ENCODE results near the gene TMC6. TPM values are rescaled to one million over a fixed set of nuclear protein-coding genes. Genes with fewer than 3 reads are reported as not detected.
A peak's percentile ranks its signal among the peaks of the same experiment; 100 is the strongest.

The TMC6 gene
- total and polyA plus RNA-seq, 2 of the 4 experiments (the other 2 are of a cell fraction) = 0.19 TPM; not detected in 1

DNA sequence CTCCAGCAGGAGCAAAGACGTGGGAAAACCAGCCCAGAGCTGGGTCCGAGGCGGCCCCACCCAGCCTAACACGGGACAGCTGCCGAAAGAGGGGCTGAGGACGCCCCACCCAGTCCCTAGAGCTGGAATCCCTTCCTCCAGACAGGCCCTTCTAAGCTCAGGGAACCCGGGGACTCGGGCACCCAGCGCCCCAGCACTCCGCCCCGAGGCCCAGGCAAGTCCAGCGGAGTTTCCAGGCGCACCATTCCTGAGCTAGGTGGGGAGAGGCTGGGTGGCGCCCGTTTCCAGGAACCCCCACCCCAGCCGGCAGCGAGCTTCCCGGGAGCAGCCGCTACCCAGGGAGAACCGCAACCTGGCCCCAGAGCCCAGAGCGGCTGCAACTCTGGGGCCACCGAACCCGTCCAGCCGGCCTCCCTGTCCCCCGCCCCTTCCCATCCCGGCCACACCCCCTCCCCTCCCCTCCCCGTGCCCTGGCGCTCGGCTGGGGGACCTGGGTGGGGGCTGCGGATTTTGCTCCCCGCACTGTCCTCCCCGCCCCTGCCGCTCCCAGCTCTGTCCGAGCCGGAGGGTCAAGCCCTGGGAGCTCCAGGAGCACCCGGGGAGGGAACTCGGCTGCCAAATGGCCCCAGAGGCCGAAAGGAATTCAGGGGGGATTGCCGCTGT is 536 bp downstream of the TMC6 start:
- Histone ChIP-seq H3K56ac (ENCODE audit: extremely low read depth, insufficient read depth, low read length) (no peak overlapping the region), H3K23ac (ENCODE audit: low read depth, low read length) (no peak overlapping the region), H3K14ac (replicated peaks; ENCODE audit: low read depth, low read length) (no peak overlapping the region), H3K9me1 (ENCODE audit: insufficient read depth, low read length) (no peaks in the 10 kb centered on the region), H3K9ac (ENCODE audit: low read depth, low read length) (no peak overlapping the region; the same call in 1 of the 2 replicates), H3K18ac (ENCODE audit: low read depth, low read length) (no peak overlapping the region), H2AK9ac (replicated peaks; ENCODE audit: low read depth, low read length, poor library complexity) (no peak overlapping the region), H3K4me2 (ENCODE audit: low read depth, low read length) (peak overlapping the region; percentile 71), H2AFZ (replicated peaks; ENCODE audit: low read length, poor library complexity) (peak overlapping the region; percentile 87), H3K36me3 (ENCODE audit: control insufficient read depth, insufficient read depth, low read length) (no peaks in the 10 kb centered on the region), H2BK15ac (ENCODE audit: low read depth, low read length) (no peak overlapping the region), H4K20me1 (ENCODE audit: insufficient read depth, low read length) (no peaks in the 10 kb centered on the region; the same call in 1 of the 2 replicates), H2BK20ac (ENCODE audit: low read depth, low read length) (no peak overlapping the region), H3K27ac (ENCODE audit: insufficient read depth, low read length) (no peak overlapping the region), H4K5ac (ENCODE audit: low read depth, low read length) (no peak overlapping the region), H3K9me3 (ENCODE audit: control insufficient read depth, insufficient read depth, low read length) (no peaks in the 10 kb centered on the region), H3K27me3 (ENCODE audit: control insufficient read depth, insufficient read depth, low read length) (peaks cover 61% of the 10 kb centered on the region), H4K8ac (ENCODE audit: low read depth in 2 of 2, low read length in 2 of 2) (no peak overlapping the region), H3K79me1 (ENCODE audit: low read depth in 1 of 2, low read length in 2 of 2) (no peaks in the 10 kb centered on the region), H3K4me1 (ENCODE audit: control insufficient read depth, insufficient read depth, low read length) (peaks cover 2% of the 10 kb centered on the region; the same call in 1 of the 2 replicates), H2BK5ac (ENCODE audit: low read depth, low read length, poor library complexity, severe bottlenecking) (no peak overlapping the region), H4K91ac (ENCODE audit: insufficient read depth, low read depth, low read length) (no peak overlapping the region), H3K4ac (ENCODE audit: low read depth, low read length) (no peak overlapping the region), H3K4me3 (ENCODE audit: insufficient read depth, low read depth, low read length) (peak overlapping the region; percentile 45), H2AK5ac (ENCODE audit: low read depth, low read length) (no peak overlapping the region), H2BK120ac (ENCODE audit: low read depth, low read length) (no peak overlapping the region)
- dilution Hi-C loops (cut with HindIII; ENCODE audit: low sequenced_read_pairs, unreplicated experiment) (no loop called here), in situ Hi-C loops (cut with MboI; ENCODE audit: low sequenced_read_pairs) (no loop called here), intact Hi-C loops (cut with micrococcal nuclease) (no loop called here)
- ATAC-seq (ENCODE audit: low read depth) (peak; percentile 21), DNase-seq (no peak)
- TF ChIP-seq NFE2L2 (IDR thresholded peaks at IDR 0.05; ENCODE audit: low read depth, low read length) (no peak), CHD1 (IDR thresholded peaks at IDR 0.05; ENCODE audit: low read depth, low read length) (no peak), MAFK (IDR thresholded peaks at IDR 0.05; ENCODE audit: low read depth, low read length) (no peak), MXI1 (IDR thresholded peaks at IDR 0.05; ENCODE audit: borderline replicate concordance, low read depth, low read length) (no peak), POLR2A (IDR thresholded peaks at IDR 0.05; ENCODE audit: low read depth, low read length) (no peak), RCOR1 (IDR thresholded peaks at IDR 0.05; ENCODE audit: insufficient replicate concordance, low read length) (no peak), SMC3 (IDR thresholded peaks at IDR 0.05; ENCODE audit: low read depth, low read length) (no peak), FOS (IDR thresholded peaks at IDR 0.05; ENCODE audit: low read depth, low read length) (no peak), RFX5 (IDR thresholded peaks at IDR 0.05; ENCODE audit: low read depth, low read length) (no peak), MAZ (IDR thresholded peaks at IDR 0.05; ENCODE audit: borderline replicate concordance, low read depth, low read length) (no peak), RAD21 (IDR thresholded peaks at IDR 0.05; ENCODE audit: low read length) (no peak), BHLHE40 (IDR thresholded peaks at IDR 0.05; ENCODE audit: low read depth, low read length) (no peak), CEBPB (IDR thresholded peaks at IDR 0.05; ENCODE audit: low read depth, low read length) (no peak)
- TF ChIP-seq, protein P1, sequence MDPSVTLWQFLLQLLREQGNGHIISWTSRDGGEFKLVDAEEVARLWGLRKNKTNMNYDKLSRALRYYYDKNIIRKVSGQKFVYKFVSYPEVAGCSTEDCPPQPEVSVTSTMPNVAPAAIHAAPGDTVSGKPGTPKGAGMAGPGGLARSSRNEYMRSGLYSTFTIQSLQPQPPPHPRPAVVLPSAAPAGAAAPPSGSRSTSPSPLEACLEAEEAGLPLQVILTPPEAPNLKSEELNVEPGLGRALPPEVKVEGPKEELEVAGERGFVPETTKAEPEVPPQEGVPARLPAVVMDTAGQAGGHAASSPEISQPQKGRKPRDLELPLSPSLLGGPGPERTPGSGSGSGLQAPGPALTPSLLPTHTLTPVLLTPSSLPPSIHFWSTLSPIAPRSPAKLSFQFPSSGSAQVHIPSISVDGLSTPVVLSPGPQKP (IDR thresholded peaks at IDR 0.05; ENCODE audit: borderline replicate concordance, low read depth, low read length) = no peak
- TF ChIP-seq, protein P2, sequence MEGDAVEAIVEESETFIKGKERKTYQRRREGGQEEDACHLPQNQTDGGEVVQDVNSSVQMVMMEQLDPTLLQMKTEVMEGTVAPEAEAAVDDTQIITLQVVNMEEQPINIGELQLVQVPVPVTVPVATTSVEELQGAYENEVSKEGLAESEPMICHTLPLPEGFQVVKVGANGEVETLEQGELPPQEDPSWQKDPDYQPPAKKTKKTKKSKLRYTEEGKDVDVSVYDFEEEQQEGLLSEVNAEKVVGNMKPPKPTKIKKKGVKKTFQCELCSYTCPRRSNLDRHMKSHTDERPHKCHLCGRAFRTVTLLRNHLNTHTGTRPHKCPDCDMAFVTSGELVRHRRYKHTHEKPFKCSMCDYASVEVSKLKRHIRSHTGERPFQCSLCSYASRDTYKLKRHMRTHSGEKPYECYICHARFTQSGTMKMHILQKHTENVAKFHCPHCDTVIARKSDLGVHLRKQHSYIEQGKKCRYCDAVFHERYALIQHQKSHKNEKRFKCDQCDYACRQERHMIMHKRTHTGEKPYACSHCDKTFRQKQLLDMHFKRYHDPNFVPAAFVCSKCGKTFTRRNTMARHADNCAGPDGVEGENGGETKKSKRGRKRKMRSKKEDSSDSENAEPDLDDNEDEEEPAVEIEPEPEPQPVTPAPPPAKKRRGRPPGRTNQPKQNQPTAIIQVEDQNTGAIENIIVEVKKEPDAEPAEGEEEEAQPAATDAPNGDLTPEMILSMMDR (conservative IDR thresholded peaks at IDR 0.05; ENCODE audit: low read depth, low read length) = no peak
- TF ChIP-seq, protein P3, sequence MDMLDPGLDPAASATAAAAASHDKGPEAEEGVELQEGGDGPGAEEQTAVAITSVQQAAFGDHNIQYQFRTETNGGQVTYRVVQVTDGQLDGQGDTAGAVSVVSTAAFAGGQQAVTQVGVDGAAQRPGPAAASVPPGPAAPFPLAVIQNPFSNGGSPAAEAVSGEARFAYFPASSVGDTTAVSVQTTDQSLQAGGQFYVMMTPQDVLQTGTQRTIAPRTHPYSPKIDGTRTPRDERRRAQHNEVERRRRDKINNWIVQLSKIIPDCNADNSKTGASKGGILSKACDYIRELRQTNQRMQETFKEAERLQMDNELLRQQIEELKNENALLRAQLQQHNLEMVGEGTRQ (IDR thresholded peaks at IDR 0.05; ENCODE audit: low read depth, low read length) = no peak
- POLR2A ChIA-PET (ENCODE audit: unreplicated experiment) = no interaction called here
- no CpG with 5 or more reads among the region's 39 CpGs for WGBS, 2 experiments (ENCODE audit: extremely low coverage in 2 of 2, insufficient read length in 1 of 2)
- BruUV-seq (replicated peaks) = no TSS peak
- CTCF ChIA-PET = no interaction called here

Data from IMR-90 (cell line).